Heart right ventricle (tissue), 16 donors: ENCODE results near the gene GSTT2B. TPM values are rescaled to one million over a fixed set of nuclear protein-coding genes. Genes with fewer than 3 reads are reported as not detected.
"Not testable (repeated sequence)": the region's sequence is repeated elsewhere in the genome, so short reads cannot be mapped to it uniquely, and the experiment has no call there.

Experiments
- ATAC-seq, 8 donors: fragments of 200-7000 bp; cut with Tn5 transposase; one replicate each; pipeline ENCODE4 v1.9.1; 2020; ENCODE audit warnings: mild to moderate bottlenecking in 8 of 8, moderate library complexity in 8 of 8, moderate number of reproducible peaks in 1 of 8
- DNase-seq, 2 donors: peaks; one replicate each; pipeline ENCODE4 v3.0.0-alpha.2; 2020
- H3K27ac ChIP-seq, 10 donors: fragments of 200-600 bp; sonication (generic) in 2 of 10; one replicate each; pipeline versions ENCODE4 v1.5.0 to v1.8.0; 2020 to 2022; ENCODE audit warnings: mild to moderate bottlenecking in 3 of 10
- H3K27me3 ChIP-seq, 7 donors: fragments of 200-600 bp; one replicate each; pipeline ENCODE4 v1.8.0; 2021 to 2022; ENCODE audit warnings: mild to moderate bottlenecking in 2 of 7
- H3K36me3 ChIP-seq, 9 donors: fragments of 200-600 bp; sonication (generic) in 1 of 9; one replicate each; pipeline versions ENCODE4 v1.5.0 to v1.8.0; 2020 to 2022; ENCODE audit warnings: mild to moderate bottlenecking in 2 of 9
- H3K4me1 ChIP-seq, 9 donors: fragments of 200-600 bp; sonication (generic) in 1 of 9; one replicate each; pipeline versions ENCODE4 v1.5.0 to v1.8.0; 2020 to 2022; ENCODE audit warnings: mild to moderate bottlenecking in 4 of 9
- H3K4me3 ChIP-seq, 10 donors: fragments of 200-600 bp; sonication (generic) in 2 of 10; one replicate each; pipeline versions ENCODE4 v1.5.0 to v1.8.0; 2020 to 2022; ENCODE audit warnings: mild to moderate bottlenecking in 7 of 10, moderate library complexity in 2 of 10
- H3K9me3 ChIP-seq, 11 donors: fragments of 200-600 bp in 10 of 11; sonication (generic) in 2 of 11; one replicate each; pipeline versions ENCODE4 v1.5.0 to v1.8.0; 2013 to 2022; ENCODE audit warnings: mild to moderate bottlenecking in 2 of 11, control low read depth in 1 of 11, moderate library complexity in 1 of 11
- WGBS, 2 donors: extraction: QIAGEN DNeasy Blood & Tissue Kit; methylation state at CpG; one replicate each; pipeline ENCODE4 v1.1.7; 2013; ENCODE audit warnings: inconsistent platforms in 1 of 2; 5-methylcytosine and 5-hydroxymethylcytosine counted together
- intact Hi-C, 10 donors: fragments of 100-400 bp; cut with DNase I; formaldehyde crosslinking; loops; one replicate each; pipeline versions ENCODE4 v1.11.1 to v1.14.2; 2022
- polyA plus RNA-seq, 2 donors: library from polyadenylated mRNA; stranded (reverse); fragments of 200-250 nt; gene quantifications; one replicate each; pipeline ENCODE4 v1.2.3, GENCODE V29; 2013
- total RNA-seq, 10 donors: library from RNA; stranded (reverse); fragmentation: NEBNext Ultra II Directional in 3 of 10; extraction: Animal tissue kit (Norgen Biotek cat#: 25700) in 3 of 10; gene quantifications; one replicate each; pipeline versions ENCODE4 v1.2.1 to v1.2.4, GENCODE V29; 2021 to 2023
- TF ChIP-seq, protein P1 (sequence below), 9 donors: fragments of 200-600 bp; sonication (generic) in 2 of 9; IDR thresholded peaks; one replicate each; pipeline versions ENCODE4 v1.5.0 to v1.8.0; 2021 to 2022; ENCODE audit warnings: antibody characterized with exemption in 9 of 9, mild to moderate bottlenecking in 5 of 9, moderate library complexity in 1 of 9
- donor health status: Arrhythmogenic right ventricular cardiomyopathy.
- donor health status: ischemic (EF 13 %, LVEDD 7.1; RV severe dilation, severe dysfunction).
- donor health status: healthy with polysubstance abuse.
- donor health status: DM: no; HTN: yes; CAD: no.
- donor health status: DM: no; HTN: no; CAD: no.
- donor health status: ischemic (EF 25% LVEDD 6.9; RV normal size, moderate dysfunction).
- donor health status: ischemic (EF 25% LVEDD 5.7; RV mildly dilated, moderate dysfunction).
- donor health status: healthy.
- donor health status: DM: yes; HTN: yes; CAD: no.
- donor health status: Ischemic cardiomyopathy.
- donor health status: ischemic (EF 35%, LVEDD 5.7; RV mildly dilated, moderate dysfunction).
- donor health status: nonischemic (EF 11% LVEDD 7.7; RV severe dilation, severe dysfunction).
- donor health status: DM: yes; HTN: yes; CAD: no.
- donor health status: PGD.
- donor health status: ischemic (EF 29% LVEDD 5.4; RV normal size, mild dysfunction).
- donor health status: nonischemic (EF 23%, LVEDD 6.1; RV moderate dilation, normal function).

Gene GSTT2B
- total and polyA plus RNA-seq, 12 donors: 1.3 to 25.4 (median 5.4) TPM

DNA sequence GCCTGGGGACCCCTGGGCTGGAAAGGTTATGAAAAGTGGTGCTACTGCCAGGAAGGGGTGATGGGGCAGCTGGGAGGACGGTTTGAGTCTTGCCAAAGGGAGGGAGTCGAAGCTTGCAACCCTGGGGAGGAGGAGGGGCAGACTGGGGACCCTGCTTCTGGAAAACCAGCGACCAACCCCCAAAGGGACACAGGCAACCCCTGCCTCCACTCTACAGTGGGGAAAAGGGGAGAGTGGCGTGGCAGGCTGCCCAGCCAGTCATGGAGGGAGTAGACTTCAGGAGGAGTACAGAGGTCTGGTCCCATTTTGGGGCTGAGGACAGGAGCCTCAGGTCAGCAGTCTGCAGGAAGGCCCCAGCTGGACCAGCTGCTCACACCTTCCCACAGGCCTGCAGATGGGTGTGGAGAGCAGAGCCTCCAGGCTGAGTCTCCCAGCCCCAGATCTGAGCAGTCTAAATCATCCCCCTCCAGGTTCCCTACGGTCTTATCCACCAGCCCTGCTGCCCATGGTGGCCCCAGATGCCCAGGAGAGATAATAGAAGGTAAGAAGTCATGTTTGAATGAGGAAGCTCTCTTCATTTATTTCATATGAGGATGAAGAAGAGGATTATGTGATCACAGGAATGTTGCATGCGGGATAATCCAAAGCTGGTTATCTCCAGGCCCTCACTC, 10.0 kb upstream of the GSTT2B start:
- DNase-seq: no peak
- no peak overlapping the region for H3K27ac ChIP-seq
- intact Hi-C loops: loop anchor here in 6 of 10 donors (5.0 to 10.0 kb wide), 4 partner anchors 39 to 56 kb away; no protein-coding TSS in a partner anchor
- ATAC-seq: no peak
- no peaks in the 10 kb centered on the region for H3K9me3 ChIP-seq
- peaks cover 0 to 23% (median 0%) of the 10 kb centered on the region in 9 donors for H3K4me1 ChIP-seq
- 53 to 61% methylated on average over 6 of the region's 6 CpGs for WGBS, 2 donors
- H3K27me3 ChIP-seq: no peaks in the 10 kb centered on the region
- H3K4me3 ChIP-seq: no peak overlapping the region
- TF ChIP-seq, protein P1, sequence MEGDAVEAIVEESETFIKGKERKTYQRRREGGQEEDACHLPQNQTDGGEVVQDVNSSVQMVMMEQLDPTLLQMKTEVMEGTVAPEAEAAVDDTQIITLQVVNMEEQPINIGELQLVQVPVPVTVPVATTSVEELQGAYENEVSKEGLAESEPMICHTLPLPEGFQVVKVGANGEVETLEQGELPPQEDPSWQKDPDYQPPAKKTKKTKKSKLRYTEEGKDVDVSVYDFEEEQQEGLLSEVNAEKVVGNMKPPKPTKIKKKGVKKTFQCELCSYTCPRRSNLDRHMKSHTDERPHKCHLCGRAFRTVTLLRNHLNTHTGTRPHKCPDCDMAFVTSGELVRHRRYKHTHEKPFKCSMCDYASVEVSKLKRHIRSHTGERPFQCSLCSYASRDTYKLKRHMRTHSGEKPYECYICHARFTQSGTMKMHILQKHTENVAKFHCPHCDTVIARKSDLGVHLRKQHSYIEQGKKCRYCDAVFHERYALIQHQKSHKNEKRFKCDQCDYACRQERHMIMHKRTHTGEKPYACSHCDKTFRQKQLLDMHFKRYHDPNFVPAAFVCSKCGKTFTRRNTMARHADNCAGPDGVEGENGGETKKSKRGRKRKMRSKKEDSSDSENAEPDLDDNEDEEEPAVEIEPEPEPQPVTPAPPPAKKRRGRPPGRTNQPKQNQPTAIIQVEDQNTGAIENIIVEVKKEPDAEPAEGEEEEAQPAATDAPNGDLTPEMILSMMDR (IDR thresholded peaks at IDR 0.05): no peak
- H3K36me3 ChIP-seq: peaks cover 0 to 32% (median 15%) of the 10 kb centered on the region in 9 donors

DNA sequence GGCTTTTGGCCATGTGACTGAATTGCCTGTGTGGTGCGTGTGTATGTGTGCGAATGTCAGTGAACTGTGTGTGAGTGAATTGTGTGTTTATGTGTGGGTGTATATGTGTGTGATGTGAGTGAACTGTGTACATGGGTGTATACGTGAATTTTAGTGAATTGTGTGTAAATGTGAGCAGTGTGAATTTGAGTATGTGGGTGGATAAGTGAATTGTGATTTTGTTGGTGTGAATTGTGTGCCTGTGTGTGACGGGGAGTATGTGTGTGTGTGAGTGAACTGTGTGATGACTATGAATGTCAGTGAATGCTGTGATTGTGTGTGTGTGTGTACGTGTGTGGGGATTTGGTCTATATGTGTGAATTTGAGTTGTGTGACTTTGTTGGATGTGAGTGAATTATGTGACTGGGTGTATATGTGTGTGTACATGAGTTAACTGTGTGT, 9.2 kb upstream of the GSTT2B start:
- ATAC-seq (no peak), DNase-seq (no peak)
- intact Hi-C loops: loop anchor here in 6 of 10 donors (5.0 to 10.0 kb wide), 4 partner anchors 38 to 55 kb away; no protein-coding TSS in a partner anchor
- H3K4me1 ChIP-seq: peaks cover 0 to 23% (median 0%) of the 10 kb centered on the region in 9 donors
- no peak overlapping the region for H3K4me3 ChIP-seq
- WGBS, 2 donors: 66 to 72% methylated on average over 5 of the region's 5 CpGs
- no peaks in the 10 kb centered on the region for H3K27me3 ChIP-seq
- H3K36me3 ChIP-seq: peaks cover 0 to 32% (median 15%) of the 10 kb centered on the region in 9 donors
- no peak overlapping the region for H3K27ac ChIP-seq
- TF ChIP-seq, protein P1 (IDR thresholded peaks at IDR 0.05): no peak
- no peaks in the 10 kb centered on the region for H3K9me3 ChIP-seq

DNA sequence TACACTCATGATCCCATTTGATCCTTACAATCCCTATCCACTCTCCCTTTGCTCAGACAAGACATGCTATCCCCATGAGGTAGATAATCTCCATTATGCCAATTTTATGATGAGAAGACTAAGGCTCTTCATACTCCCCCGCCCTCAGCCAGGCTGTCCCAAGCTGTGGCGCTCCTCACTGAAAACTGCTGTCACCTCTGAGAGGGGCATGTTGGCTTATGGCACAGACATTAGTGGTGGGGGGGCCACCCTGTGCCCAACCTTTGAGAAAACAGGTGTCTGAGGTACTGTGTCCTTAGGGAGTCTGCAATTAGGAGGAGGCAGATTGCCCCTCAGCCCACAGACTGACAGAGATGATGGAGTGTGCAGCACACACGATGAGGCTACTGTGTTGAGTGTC, 8.1 kb upstream of the GSTT2B start:
- ATAC-seq (no peak), DNase-seq (no peak)
- no peaks in the 10 kb centered on the region for H3K9me3 ChIP-seq
- H3K27me3 ChIP-seq: no peaks in the 10 kb centered on the region
- H3K4me1 ChIP-seq: peaks cover 0 to 23% (median 0%) of the 10 kb centered on the region in 9 donors
- no peak overlapping the region for H3K4me3 ChIP-seq
- intact Hi-C loops: no loop called here
- no peak overlapping the region for H3K27ac ChIP-seq
- WGBS, 2 donors: 88 to 90% methylated on average over 3 of the region's 3 CpGs
- TF ChIP-seq, protein P1 (IDR thresholded peaks at IDR 0.05): no peak
- H3K36me3 ChIP-seq: peaks cover 0 to 32% (median 15%) of the 10 kb centered on the region in 9 donors

DNA sequence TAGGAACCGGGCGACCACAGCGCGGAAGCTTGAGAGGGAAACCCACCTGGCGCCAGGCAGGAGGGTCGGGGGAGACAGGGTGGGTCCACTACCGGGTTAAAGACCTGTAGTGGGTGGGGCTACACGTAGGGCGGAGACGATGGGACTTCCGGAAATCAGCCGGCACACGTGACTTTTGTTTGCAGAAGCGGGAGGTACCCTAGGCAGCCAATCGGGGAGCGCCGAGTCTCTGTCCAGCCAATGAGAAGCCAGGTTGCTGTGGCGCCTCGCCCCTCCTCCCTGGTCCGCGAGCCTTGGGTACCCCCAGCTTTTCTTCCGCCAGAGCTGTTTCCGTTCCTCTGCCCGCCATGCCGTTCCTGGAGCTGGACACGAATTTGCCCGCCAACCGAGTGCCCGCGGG, 5.6 kb upstream of the GSTT2B start, which contains the start of gene DDTL:
DDTL (plus strand) TSS at position 321 of the 400 bp plus-strand sequence; CDS start at position 348, 27 bp downstream.
- H3K9me3 ChIP-seq, H3K27ac ChIP-seq, DNase-seq, H3K27me3 ChIP-seq, intact Hi-C loops, H3K4me3 ChIP-seq: not testable (repeated sequence)
- peak; percentile 88 to 98 (median 97) for ATAC-seq
- Histone ChIP-seq H3K36me3 (peaks cover 0 to 26% (median 14%) of the 10 kb centered on the region in 9 donors), H3K4me1 (peaks cover 0 to 23% (median 0%) of the 10 kb centered on the region in 9 donors)
- whole genome bisulfite sequencing, 2 donors: no CpG with 5 or more reads among the region's 30 CpGs

DNA sequence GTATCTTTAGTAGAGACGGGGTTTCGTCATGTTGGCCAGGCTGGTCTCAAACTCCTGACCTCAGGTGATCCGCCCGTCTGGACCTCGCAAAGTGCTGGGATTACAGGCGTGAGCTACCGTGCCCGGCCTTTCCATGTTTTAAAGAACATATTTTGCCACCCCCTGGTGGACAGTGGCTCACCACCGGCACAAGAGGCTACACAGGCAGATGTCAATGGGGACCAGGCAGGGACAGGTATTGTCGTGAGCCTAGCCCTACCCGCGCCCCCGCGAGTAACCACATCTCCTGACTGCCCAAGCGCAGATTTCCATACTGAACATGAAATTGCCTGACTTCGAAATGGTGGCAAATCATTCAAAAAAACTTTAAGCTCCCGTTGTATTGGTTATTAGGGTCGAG, 5.1 kb upstream of the GSTT2B start:
- H3K9me3 ChIP-seq, H3K27ac ChIP-seq, H3K4me3 ChIP-seq, intact Hi-C loops, DNase-seq, H3K27me3 ChIP-seq: not testable (repeated sequence)
- H3K36me3 ChIP-seq: peaks cover 0 to 22% (median 9%) of the 10 kb centered on the region in 9 donors
- peaks cover 0 to 19% (median 0%) of the 10 kb centered on the region in 9 donors for H3K4me1 ChIP-seq
- ATAC-seq: peak in 6 of 8 donors; percentile 37 to 51 (median 46)
- no CpG with 5 or more reads among the region's 18 CpGs for WGBS, 2 donors
